ENCODE measurements around the gene UIMC1.

- TF ChIP-seq EP300 (IDR thresholded peaks at IDR 0.05; ENCODE audit: borderline replicate concordance) (no peak), CREB1 (IDR thresholded peaks at IDR 0.05; ENCODE audit: low read depth) (no peak), REST (IDR thresholded peaks at IDR 0.05; ENCODE audit: low read depth) (no peak), EGR1 (IDR thresholded peaks at IDR 0.05) (no peak), TCF12 (IDR thresholded peaks at IDR 0.05; ENCODE audit: low read depth) (no peak), YY1 (IDR thresholded peaks at IDR 0.05; ENCODE audit: low read depth) (no peak), TAF1 (IDR thresholded peaks at IDR 0.05; ENCODE audit: low read depth) (no peak), FOXM1 (IDR thresholded peaks at IDR 0.05; ENCODE audit: borderline replicate concordance, low read depth) (no peak)
Observed at GRCh38 chr5:176995896-176996767, 10.4 kb downstream of the UIMC1 start.

Data from Ishikawa (cell line).